HCT116 (cell line): ENCODE results near the gene BRIP1. TPM values are rescaled to one million over a fixed set of nuclear protein-coding genes. Genes with fewer than 3 reads are reported as not detected.

ENCODE experiments used
- ATAC-seq: fragments of 200-7000 bp; cut with Tn5 transposase; 2 replicates; pipeline ENCODE4 v1.9.1; 2020; ENCODE audit warnings: mild to moderate bottlenecking, moderate library complexity
- BruUV-seq: library from RNA; stranded (reverse); fragments of 400-500 nt; replicated peaks from 2 replicates; lab custom pipeline; 2021; lab: Mats Ljungman, UMichigan
- CTCF ChIA-PET: fragments of 300-600 bp; sonication (Branson Sonifier 250); formaldehyde crosslinking; loops from one replicate; lab custom pipeline; 2021; ENCODE audit warnings: antibody characterized with exemption; lab: Charles Lee
- POLR2A ChIA-PET: fragments of 300-600, 350-600 bp; sonication (Branson Sonifier 250); formaldehyde crosslinking; loops from one replicate; lab custom pipeline; 2021; ENCODE audit warnings: antibody characterized with exemption; lab: Charles Lee
- RAD21 ChIA-PET, 2 experiments: fragments of 300-600 bp; sonication (Branson Sonifier 250); formaldehyde crosslinking; loops; one replicate each; lab custom pipeline; 2023; ENCODE audit warnings: low total read pairs in 2 of 2; ENCODE audit not compliant: uncharacterized antibody in 2 of 2, unreplicated experiment in 2 of 2, low non-redundant PET in 1 of 2; lab: Charles Lee
- DNase-seq: peaks from one replicate; pipeline ENCODE4 v3.0.0-alpha.2; 2010; ENCODE audit warnings: low read depth, low spot score
- H2AFZ ChIP-seq: fragments of 200-600 bp; shearing (Covaris generic), sonication (generic); 2 replicates; pipeline ENCODE4 v1.6.1; 2017; ENCODE audit warnings: low read depth, mixed run types, mixed read lengths, antibody characterized with exemption, low read length; ENCODE audit not compliant: poor library complexity, severe bottlenecking
- H3K27ac ChIP-seq: 2 replicates; pipeline ENCODE4 v1.5.1; 2012; ENCODE audit warnings: low read depth, low read length
- H3K27me3 ChIP-seq: fragments of 200-600 bp; sonication (generic); 2 replicates; pipeline ENCODE4 v1.6.1; 2016; ENCODE audit warnings: mixed run types, low read length, mixed read lengths; ENCODE audit not compliant: insufficient read depth
- H3K36me3 ChIP-seq, 2 experiments: fragments of 200-500 bp in 1 of 2; fragments of 200-600 bp in 1 of 2; sonication (Bioruptor generic) in 1 of 2; sonication (generic) in 1 of 2; 2 replicates each; pipeline versions ENCODE4 v1.5.1 to v1.6.1; 2014 to 2016; ENCODE audit warnings: low read length in 2 of 2, inconsistent platforms in 1 of 2, mixed read lengths in 1 of 2, mixed run types in 1 of 2; ENCODE audit not compliant: insufficient read depth in 2 of 2, control insufficient read depth in 1 of 2
- H3K4me1 ChIP-seq, 2 experiments: fragments of 200-600 bp in 1 of 2; sonication (generic) in 1 of 2; 2 replicates each; pipeline versions ENCODE4 v1.5.1 to v1.6.1; 2012 to 2017; ENCODE audit warnings: low read length in 2 of 2, inconsistent platforms in 1 of 2, mild to moderate bottlenecking in 1 of 2, mixed read lengths in 1 of 2, mixed run types in 1 of 2, moderate library complexity in 1 of 2; ENCODE audit not compliant: insufficient read depth in 2 of 2, control insufficient read depth in 1 of 2
- H3K4me2 ChIP-seq: fragments of 200-600 bp; sonication (generic); 2 replicates; pipeline ENCODE4 v1.6.1; 2017; ENCODE audit warnings: mixed run types, low read length, mixed read lengths
- H3K4me3 ChIP-seq, 2 experiments: fragments of 200-600 bp in 1 of 2; sonication (generic) in 1 of 2; replicated peaks in 1 of 2; 2 replicates each; pipeline ENCODE4 v1.5.1; 2011 to 2016; ENCODE audit warnings: low read length in 2 of 2, control low read depth in 1 of 2, low read depth in 1 of 2, mild to moderate bottlenecking in 1 of 2, mixed read lengths in 1 of 2, mixed run types in 1 of 2
- H3K79me2 ChIP-seq: fragments of 200-600 bp; sonication (generic); 2 replicates; pipeline ENCODE4 v1.6.1; 2017; ENCODE audit warnings: mild to moderate bottlenecking, mixed run types, low read length, moderate library complexity, mixed read lengths; ENCODE audit not compliant: insufficient read depth
- H3K9ac ChIP-seq: fragments of 200-600 bp; sonication (generic); 2 replicates; pipeline ENCODE4 v1.6.1; 2016; ENCODE audit warnings: low read length, mixed read lengths
- H3K9me2 ChIP-seq: fragments of 200-600 bp; sonication (generic), shearing (Covaris generic); 2 replicates; pipeline ENCODE4 v1.6.1; 2017; ENCODE audit warnings: mixed run types, mild to moderate bottlenecking, moderate library complexity; ENCODE audit not compliant: insufficient read depth
- H3K9me3 ChIP-seq, 2 experiments: fragments of 200-500 bp in 1 of 2; fragments of 200-600 bp in 1 of 2; sonication (Bioruptor generic) in 1 of 2; sonication (generic) in 1 of 2; 2 replicates each; pipeline ENCODE4 v1.6.1; 2014 to 2017; ENCODE audit warnings: low read length in 2 of 2, mixed read lengths in 2 of 2, inconsistent platforms in 1 of 2, low read depth in 1 of 2, mild to moderate bottlenecking in 1 of 2, mixed run types in 1 of 2, moderate library complexity in 1 of 2; ENCODE audit not compliant: control insufficient read depth in 1 of 2, insufficient read depth in 1 of 2
- H4K20me1 ChIP-seq: fragments of 200-600 bp; sonication (generic), shearing (Covaris generic); 2 replicates; pipeline ENCODE4 v1.6.1; 2017; ENCODE audit warnings: mixed run types, mild to moderate bottlenecking, moderate library complexity; ENCODE audit not compliant: insufficient read depth
- ATF3 ChIP-seq: IDR thresholded peaks from 2 replicates; pipeline ENCODE4 v1.6.1; 2012
- CBX3 ChIP-seq: IDR thresholded peaks from 2 replicates; pipeline ENCODE4 v1.6.1; 2012; ENCODE audit warnings: low read depth
- CEBPB ChIP-seq: IDR thresholded peaks from 2 replicates; pipeline ENCODE4 v1.6.1; 2012; ENCODE audit warnings: low read depth
- CTCF ChIP-seq, 3 experiments: fragments of 200-600 bp in 1 of 3; sonication (generic) in 1 of 3; IDR thresholded peaks in 2 of 3; conservative IDR thresholded peaks in 1 of 3; 2 replicates each; pipeline ENCODE4 v1.5.1; 2012 to 2017; ENCODE audit warnings: low read depth in 2 of 3, low read length in 2 of 3, antibody characterized with exemption in 1 of 3, borderline replicate concordance in 1 of 3, control low read depth in 1 of 3, mild to moderate bottlenecking in 1 of 3, mixed read lengths in 1 of 3, mixed run types in 1 of 3, moderate library complexity in 1 of 3; ENCODE audit not compliant: insufficient read depth in 1 of 3
- EGR1 ChIP-seq: IDR thresholded peaks from 2 replicates; pipeline ENCODE4 v1.6.1; 2012; ENCODE audit warnings: low read depth
- ELF1 ChIP-seq: IDR thresholded peaks from 2 replicates; pipeline ENCODE4 v1.6.1; 2012; ENCODE audit warnings: low read depth, borderline replicate concordance
- EZH2 ChIP-seq: fragments of 200-600 bp; sonication (generic); IDR thresholded peaks from 2 replicates; pipeline ENCODE4 v1.6.1; 2017; ENCODE audit warnings: antibody characterized with exemption, mixed run types
- EZH2phosphoT487 ChIP-seq: fragments of 200-600 bp; IDR thresholded peaks from 2 replicates; pipeline ENCODE4 v1.6.1; 2018; ENCODE audit warnings: antibody characterized with exemption, borderline replicate concordance
- FOSL1 ChIP-seq: IDR thresholded peaks from 2 replicates; pipeline ENCODE4 v1.6.1; 2012; ENCODE audit warnings: low read depth
- JUND ChIP-seq: IDR thresholded peaks from 2 replicates; pipeline ENCODE4 v1.6.1; 2012
- POLR2A ChIP-seq: IDR thresholded peaks from 2 replicates; pipeline ENCODE4 v1.7.0; 2011; ENCODE audit warnings: borderline replicate concordance; ENCODE audit not compliant: insufficient read depth, insufficient read length; ENCODE audit errors: extremely low read depth
- POLR2AphosphoS5 ChIP-seq: IDR thresholded peaks from 2 replicates; pipeline ENCODE4 v1.6.1; 2011; ENCODE audit warnings: mild to moderate bottlenecking, low read depth, low read length, moderate library complexity
- SIN3A ChIP-seq: IDR thresholded peaks from 2 replicates; pipeline ENCODE4 v1.6.1; 2012; ENCODE audit warnings: low read depth
- YY1 ChIP-seq: IDR thresholded peaks from 2 replicates; pipeline ENCODE4 v1.6.1; 2011; ENCODE audit warnings: low read length, low read depth, moderate library complexity, mild to moderate bottlenecking; ENCODE audit not compliant: insufficient replicate concordance; ENCODE audit errors: extremely low read depth
- ZFX ChIP-seq: fragments of 450-650 bp; IDR thresholded peaks from 2 replicates; pipeline ENCODE4 v1.6.1; 2017
- ZNF274 ChIP-seq: fragments of 200-500 bp; sonication (Bioruptor generic); IDR thresholded peaks from 2 replicates; pipeline ENCODE4 v1.6.1; 2014; ENCODE audit warnings: mild to moderate bottlenecking, low read depth, low read length, inconsistent platforms
- intact Hi-C: fragments of 100-400 bp; cut with micrococcal nuclease; formaldehyde crosslinking; loops from 2 replicates; pipeline ENCODE4 v1.10.0; 2022
- total RNA-seq: library from RNA; stranded (reverse); gene quantifications from one replicate; pipeline ENCODE4 v1.2.1, GENCODE V29; 2021; ENCODE audit not compliant: unreplicated experiment

Gene BRIP1
- total RNA-seq, 1 experiment from 2014 or later: 22.2 TPM

- intact Hi-C loops: no loop called here
- no TSS peak for BruUV-seq
- ChIA-PET CTCF (no interaction called here), POLR2A (no interaction called here), RAD21 (no interaction called here)
- Histone ChIP-seq H3K79me2 (no peaks in the 10 kb centered on the region), H3K9me2 (no peaks in the 10 kb centered on the region), H3K4me3 (no peak overlapping the region), H3K4me1 (no peaks in the 10 kb centered on the region), H4K20me1 (no peaks in the 10 kb centered on the region)
- no peak for ATAC-seq
- no peak for TF ChIP-seq CTCF (IDR thresholded peaks at IDR 0.05 in 2 of 3, conservative IDR thresholded peaks at IDR 0.05 in 1 of 3; ENCODE audit: borderline replicate concordance in 1 of 3, insufficient read depth in 1 of 3, low read depth in 2 of 3, low read length in 2 of 3)
- TF ChIP-seq ZNF274: no peak
- no peak for TF ChIP-seq ATF3
- TF ChIP-seq CBX3: no peak
- TF ChIP-seq CEBPB: no peak
- TF ChIP-seq, all 23 proteins: peak for 0
- H3K4me2 ChIP-seq: no peak overlapping the region
- no peak for DNase-seq
- H3K27me3 ChIP-seq: no peaks in the 10 kb centered on the region
- no peak overlapping the region for H2AFZ ChIP-seq
- H3K36me3 ChIP-seq: peaks cover 2 to 24% of the 10 kb centered on the region in 2 experiments; a peak in 1 of 4 replicates
- no peak overlapping the region for H3K27ac ChIP-seq
- H3K9me3 ChIP-seq: no peaks in the 10 kb centered on the region
- H3K9ac ChIP-seq: no peak overlapping the region
These were observed 66.0 kb downstream of the BRIP1 start for GRCh38 chr17:61797283-61797682.

- Histone ChIP-seq H3K4me2 (no peak overlapping the region), H3K27me3 (no peaks in the 10 kb centered on the region), H3K4me1 (no peaks in the 10 kb centered on the region), H4K20me1 (no peaks in the 10 kb centered on the region), H3K27ac (no peak overlapping the region), H3K9ac (no peak overlapping the region), H3K9me2 (no peaks in the 10 kb centered on the region), H3K9me3 (no peaks in the 10 kb centered on the region), H3K36me3 (peaks cover 2 to 24% of the 10 kb centered on the region in 2 experiments; a peak in 1 of 4 replicates), H2AFZ (no peak overlapping the region), H3K4me3 (no peak overlapping the region), H3K79me2 (no peaks in the 10 kb centered on the region)
- ATAC-seq (no peak), DNase-seq (no peak)
- intact Hi-C loops: no loop called here
- ChIA-PET POLR2A (interaction anchor here (1.0 kb wide), 1 partner anchor 9 kb away, joined by 3 read pairs; no protein-coding TSS in a partner anchor), CTCF (interaction anchor here (1.1 kb wide), 1 partner anchor 41 kb away, joined by 3 read pairs; no protein-coding TSS in a partner anchor), RAD21 (no interaction called here)
- TF ChIP-seq CTCF (IDR thresholded peaks at IDR 0.05 in 2 of 3, conservative IDR thresholded peaks at IDR 0.05 in 1 of 3; ENCODE audit: borderline replicate concordance in 1 of 3, insufficient read depth in 1 of 3, low read depth in 2 of 3, low read length in 2 of 3) (no peak), JUND (no peak), ZNF274 (no peak), YY1 (no peak), EZH2phosphoT487 (no peak), FOSL1 (no peak), EGR1 (no peak), ZFX (no peak), ATF3 (no peak), EZH2 (no peak), POLR2AphosphoS5 (no peak), POLR2A (no peak), SIN3A (no peak), ELF1 (no peak), CEBPB (no peak)
- BruUV-seq: no TSS peak
These were observed 67.8 kb downstream of the BRIP1 start for GRCh38 chr17:61795546-61795945.
